T-cell (primary cell): ENCODE data around the gene OR7C1. TPM values are rescaled to one million over a fixed set of nuclear protein-coding genes. Genes with fewer than 3 reads are reported as not detected.

Source experiments
- ATAC-seq, 4 experiments: fragments of 200-7000 bp in 3 of 4; fragments of 150-1000 bp in 1 of 4; cut with Tn5 transposase; replicated peaks in 1 of 4; 1 replicate in 3 of 4; 2 replicates in 1 of 4; pipeline ENCODE4 v1.10.0; 2021; ENCODE audit warnings: moderate library complexity in 3 of 4, mild to moderate bottlenecking in 2 of 4, moderate number of reproducible peaks in 1 of 4
- CTCF ChIA-PET, 2 donors: fragments of 300-600 bp; sonication (Branson Sonifier 250); formaldehyde crosslinking; loops; one replicate each; lab custom pipeline; 2022; ENCODE audit warnings: antibody characterized with exemption in 2 of 2; lab: Charles Lee
- POLR2A ChIA-PET, 2 donors: fragments of 300-600 bp; sonication (Branson Sonifier 250); formaldehyde crosslinking; loops; one replicate each; lab custom pipeline; 2022; ENCODE audit warnings: antibody characterized with exemption in 2 of 2; lab: Charles Lee
- DNase-seq, 35 experiments: peaks; one replicate each; pipeline versions ENCODE4 v3.0.0 to v3.0.0-alpha.2; 2013 to 2023
- H3K27ac ChIP-seq: one replicate; pipeline ENCODE4 v1.5.1; 2013; ENCODE audit warnings: low read length
- H3K27me3 ChIP-seq, 2 experiments: replicated peaks in 1 of 2; 1 replicate in 1 of 2; 2 replicates in 1 of 2; pipeline versions ENCODE4 v1.6.1 to v1.7.0; 2013; ENCODE audit warnings: low read length in 1 of 2, mixed read lengths in 1 of 2; ENCODE audit not compliant: control insufficient read depth in 2 of 2, insufficient read depth in 2 of 2; ENCODE audit errors: extremely low read depth in 1 of 2
- H3K36me3 ChIP-seq, 2 donors: 1 replicate in 1 of 2; 2 replicates in 1 of 2; pipeline versions ENCODE4 v1.6.1 to v1.7.0; 2013; ENCODE audit warnings: low read length in 1 of 2; ENCODE audit not compliant: control insufficient read depth in 2 of 2, insufficient read depth in 1 of 2; ENCODE audit errors: extremely low read depth in 1 of 2
- H3K4me1 ChIP-seq, 2 experiments: 1 replicate in 1 of 2; 2 replicates in 1 of 2; pipeline versions ENCODE4 v1.6.1 to v1.7.0; 2013; ENCODE audit warnings: low read length in 2 of 2, mixed read lengths in 1 of 2; ENCODE audit not compliant: insufficient read depth in 2 of 2, control insufficient read depth in 1 of 2; ENCODE audit errors: extremely low read depth in 1 of 2
- H3K4me3 ChIP-seq, 2 donors: 1 replicate in 1 of 2; 2 replicates in 1 of 2; pipeline versions ENCODE4 v1.5.1 to v1.7.0; 2013; ENCODE audit warnings: mild to moderate bottlenecking in 2 of 2, low read length in 1 of 2, moderate library complexity in 1 of 2; ENCODE audit not compliant: control insufficient read depth in 1 of 2; ENCODE audit errors: extremely low read depth in 1 of 2
- H3K9me3 ChIP-seq: 2 replicates; pipeline ENCODE4 v1.7.0; 2013
- H3K27ac Mint-ChIP-seq, 2 donors: one replicate each; pipeline ENCODE4 v1.8.0; 2020 to 2021; ENCODE audit warnings: mild to moderate bottlenecking in 2 of 2, mixed read lengths in 2 of 2
- H3K27me3 Mint-ChIP-seq, 2 donors: one replicate each; pipeline ENCODE4 v1.8.0; 2021 to 2022; ENCODE audit warnings: mixed read lengths in 2 of 2
- H3K36me3 Mint-ChIP-seq: one replicate; pipeline ENCODE4 v1.8.0; 2021; ENCODE audit warnings: mixed read lengths
- H3K4me1 Mint-ChIP-seq, 3 donors: one replicate each; pipeline ENCODE4 v1.8.0; 2020 to 2022; ENCODE audit warnings: mixed read lengths in 3 of 3, mild to moderate bottlenecking in 1 of 3
- H3K4me3 Mint-ChIP-seq, 3 donors: one replicate each; pipeline ENCODE4 v1.8.0; 2020 to 2022; ENCODE audit warnings: mild to moderate bottlenecking in 3 of 3, mixed read lengths in 3 of 3, moderate library complexity in 3 of 3
- H3K9me3 Mint-ChIP-seq, 3 donors: one replicate each; pipeline ENCODE4 v1.8.0; 2020 to 2022; ENCODE audit warnings: mixed read lengths in 3 of 3
- WGBS: methylation state at CpG from one replicate; pipeline ENCODE4 v1.1.5; 2013; ENCODE audit warnings: missing lambda C conversion rate; ENCODE audit not compliant: insufficient coverage; 5-methylcytosine and 5-hydroxymethylcytosine counted together
- total RNA-seq, 35 experiments: library from RNA in 6 of 35; stranded (reverse) in 6 of 35; fragments of 120-200 nt in 1 of 35; gene quantifications; one replicate each; pipeline versions ENCODE4 v1.2.1 to v1.2.4 and lab custom pipeline; 2013 to 2026

The OR7C1 gene
- total RNA-seq, 5 donors from 2014 or later (not counting 1 experiment from before 2014, with no cell fraction given), result not detected

DNA sequence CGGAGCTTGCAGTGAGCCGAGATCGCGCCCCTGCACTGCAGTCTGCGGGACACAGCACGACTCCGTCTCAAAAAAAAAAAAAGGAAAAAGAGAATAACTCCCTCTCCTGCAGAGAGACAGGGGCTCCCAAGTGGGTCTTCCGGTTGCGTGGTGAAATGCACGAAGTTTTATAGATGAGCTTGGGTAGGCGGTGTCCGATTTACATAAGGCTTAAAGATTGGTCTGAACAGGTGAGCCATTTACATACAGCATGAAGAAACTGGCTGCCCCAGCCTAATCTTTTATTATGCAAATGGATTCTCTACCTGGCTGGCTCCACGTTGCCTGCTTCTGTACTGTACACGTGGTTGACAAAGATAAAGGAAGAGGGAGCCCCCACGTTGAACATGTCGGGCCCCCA lies 76.2 kb downstream of the OR7C1 start:
- no peak overlapping the region for H3K27ac ChIP-seq
- Mint-ChIP-seq H3K27me3 (peaks cover under 1 to 1% of the 10 kb centered on the region in 2 donors), H3K4me1 (no peaks in the 10 kb centered on the region), H3K9me3 (no peaks in the 10 kb centered on the region), H3K36me3 (no peaks in the 10 kb centered on the region), H3K27ac (no peak overlapping the region), H3K4me3 (no peak overlapping the region)
- H3K27me3 ChIP-seq, result peaks cover 0 to 6% of the 10 kb centered on the region in 2 experiments
- H3K9me3 ChIP-seq, result no peaks in the 10 kb centered on the region
- 90% methylated on average over 3 of the region's 16 CpGs for WGBS
- ATAC-seq (no peak), DNase-seq (no peak)
- ChIA-PET POLR2A (no interaction called here), CTCF (no interaction called here)
- H3K36me3 ChIP-seq, result no peaks in the 10 kb centered on the region
- no peak overlapping the region for H3K4me3 ChIP-seq
- no peaks in the 10 kb centered on the region for H3K4me1 ChIP-seq

- Histone ChIP-seq H3K4me3 (no peak overlapping the region), H3K27ac (no peak overlapping the region), H3K36me3 (no peaks in the 10 kb centered on the region), H3K4me1 (no peaks in the 10 kb centered on the region), H3K9me3 (no peaks in the 10 kb centered on the region), H3K27me3 (no peaks in the 10 kb centered on the region)
- no peaks in the 10 kb centered on the region for H3K4me1 Mint-ChIP-seq
- POLR2A ChIA-PET, result no interaction called here
- CTCF ChIA-PET, result no interaction called here
- no peaks in the 10 kb centered on the region for H3K36me3 Mint-ChIP-seq
- H3K4me3 Mint-ChIP-seq, result no peak overlapping the region
- H3K9me3 Mint-ChIP-seq, result no peaks in the 10 kb centered on the region
- H3K27me3 Mint-ChIP-seq, result no peaks in the 10 kb centered on the region
- ATAC-seq, result no peak
- 50% methylated on average over 1 of the region's 6 CpGs for WGBS
- DNase-seq, result no peak
- H3K27ac Mint-ChIP-seq, result no peak overlapping the region
Observed at GRCh38 chr19:14748601-14749000, 86.4 kb downstream of the OR7C1 start.

Other genes starting within 250 kb of the OR7C1 start
- gene ADGRE3, start 160.3 kb downstream of the OR7C1 start, total RNA-seq, result not detected
- 10 to 100 TPM; 20.5 to 39.0 (median 30.4) TPM for gene ZNF333, start 145.1 kb downstream of the OR7C1 start, total RNA-seq
- 1 to 10 TPM in 2 of 5 donors, under 1 TPM in 3; 0.62 to 5.4 (median 0.82) TPM for gene ADGRE2, start 56.6 kb downstream of the OR7C1 start, total RNA-seq
- gene OR7A5, start within 50 bp of the OR7C1 start, total RNA-seq, result not detected
- not detected for gene OR7A10, start 13.7 kb upstream of the OR7C1 start, total RNA-seq
- not detected for gene OR7A17, start 50.9 kb upstream of the OR7C1 start, total RNA-seq
- not detected for gene OR7C2, start 106.3 kb upstream of the OR7C1 start, total RNA-seq
- not detected for gene SLC1A6, start 144.7 kb upstream of the OR7C1 start, total RNA-seq
- gene CASP14, start 214.3 kb upstream of the OR7C1 start, total RNA-seq, result not detected
- not detected for gene OR1I1, start 247.0 kb upstream of the OR7C1 start, total RNA-seq